GM19468 (cell line): ENCODE measurements around the gene DNAJC1.

Source experiments
- ATAC-seq: cut with Tn5 transposase; IDR thresholded peaks from one replicate; pipeline ENCODE4 v1.9.1; 2021; ENCODE audit warnings: mild to moderate bottlenecking, moderate library complexity, moderate number of reproducible peaks; ENCODE audit not compliant: unreplicated experiment; ENCODE audit errors: extremely low read depth

The DNAJC1 gene

DNA sequence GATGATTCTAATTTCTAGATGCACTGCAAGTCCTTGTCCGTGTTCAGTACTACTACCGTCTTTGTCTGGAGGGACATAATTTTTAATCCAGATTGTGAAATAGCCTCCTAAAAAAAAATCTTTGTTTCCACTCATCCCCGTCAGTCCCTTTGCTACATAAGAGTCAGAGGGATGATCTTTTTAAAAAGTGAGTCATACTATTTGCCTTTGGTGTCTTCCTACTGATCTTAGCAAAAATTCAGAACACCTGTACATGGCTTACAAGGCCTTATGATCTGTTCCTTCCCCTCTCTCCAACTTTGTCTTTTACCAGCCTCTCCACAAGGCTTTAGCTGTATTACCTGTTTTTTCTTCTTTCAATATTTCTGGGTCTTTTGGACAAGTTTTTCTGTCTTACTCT lies 296.0 kb downstream of the DNAJC1 start:
- ATAC-seq, result no peak
